Left lung (tissue), 10 donors: Measurements from ENCODE around the gene LRRN2. TPM values are rescaled to one million over a fixed set of nuclear protein-coding genes. Genes with fewer than 3 reads are reported as not detected.

ENCODE experiments used
- ATAC-seq: fragments of 200-7000 bp; cut with Tn5 transposase; one replicate; pipeline ENCODE4 v1.9.1; 2020; ENCODE audit warnings: moderate library complexity
- DNase-seq, 4 donors: peaks; one replicate each; pipeline ENCODE4 v3.0.0-alpha.2; 2013 to 2020
- H3K27ac ChIP-seq, 2 donors: fragments of 200-600 bp; sonication (generic) in 1 of 2; one replicate each; pipeline versions ENCODE4 v1.5.0 to v1.8.0; 2020 to 2021
- H3K27me3 ChIP-seq, 2 donors: fragments of 200-600 bp; sonication (generic) in 1 of 2; one replicate each; pipeline versions ENCODE4 v1.5.0 to v1.8.0; 2020 to 2021
- H3K36me3 ChIP-seq, 2 donors: fragments of 200-600 bp; sonication (generic) in 1 of 2; one replicate each; pipeline versions ENCODE4 v1.5.0 to v1.8.0; 2020 to 2021
- H3K4me1 ChIP-seq, 2 donors: fragments of 200-600 bp; one replicate each; pipeline ENCODE4 v1.8.0; 2021
- H3K4me3 ChIP-seq, 2 donors: fragments of 200-600 bp; sonication (generic) in 1 of 2; one replicate each; pipeline versions ENCODE4 v1.5.0 to v1.8.0; 2020 to 2021; ENCODE audit warnings: mild to moderate bottlenecking in 1 of 2
- H3K9me3 ChIP-seq, 2 donors: fragments of 200-600 bp; sonication (generic) in 1 of 2; one replicate each; pipeline versions ENCODE4 v1.5.0 to v1.8.0; 2020 to 2021
- intact Hi-C, 2 donors: fragments of 100-400 bp; cut with DNase I; formaldehyde crosslinking; loops; one replicate each; pipeline versions ENCODE4 v1.11.2 to v1.14.2; 2022
- polyA plus RNA-seq, 6 donors: library from polyadenylated mRNA; unstranded; fragments of 120-200 nt; gene quantifications; one replicate each; pipeline ENCODE4 v1.2.1, GENCODE V29; 2013; ENCODE audit not compliant: insufficient read length in 6 of 6
- total RNA-seq, 2 donors: library from RNA; stranded (reverse); fragmentation: NEBNext Ultra II Directional; extraction: Animal tissue kit (Norgen Biotek cat#: 25700); gene quantifications; one replicate each; pipeline ENCODE4 v1.2.1, GENCODE V29; 2021
- TF ChIP-seq, protein P1 (sequence below), 2 donors: fragments of 200-600 bp; sonication (generic) in 1 of 2; IDR thresholded peaks; one replicate each; pipeline versions ENCODE4 v1.5.0 to v1.8.0; 2021; ENCODE audit warnings: antibody characterized with exemption in 2 of 2
- donor health status: DM: no; HTN: yes; CAD: no.
- donor health status: DM: no; HTN: no; CAD: no.

Gene LRRN2
- total and polyA plus RNA-seq, 8 donors = 1.6 to 7.1 (median 2.0) TPM

DNA sequence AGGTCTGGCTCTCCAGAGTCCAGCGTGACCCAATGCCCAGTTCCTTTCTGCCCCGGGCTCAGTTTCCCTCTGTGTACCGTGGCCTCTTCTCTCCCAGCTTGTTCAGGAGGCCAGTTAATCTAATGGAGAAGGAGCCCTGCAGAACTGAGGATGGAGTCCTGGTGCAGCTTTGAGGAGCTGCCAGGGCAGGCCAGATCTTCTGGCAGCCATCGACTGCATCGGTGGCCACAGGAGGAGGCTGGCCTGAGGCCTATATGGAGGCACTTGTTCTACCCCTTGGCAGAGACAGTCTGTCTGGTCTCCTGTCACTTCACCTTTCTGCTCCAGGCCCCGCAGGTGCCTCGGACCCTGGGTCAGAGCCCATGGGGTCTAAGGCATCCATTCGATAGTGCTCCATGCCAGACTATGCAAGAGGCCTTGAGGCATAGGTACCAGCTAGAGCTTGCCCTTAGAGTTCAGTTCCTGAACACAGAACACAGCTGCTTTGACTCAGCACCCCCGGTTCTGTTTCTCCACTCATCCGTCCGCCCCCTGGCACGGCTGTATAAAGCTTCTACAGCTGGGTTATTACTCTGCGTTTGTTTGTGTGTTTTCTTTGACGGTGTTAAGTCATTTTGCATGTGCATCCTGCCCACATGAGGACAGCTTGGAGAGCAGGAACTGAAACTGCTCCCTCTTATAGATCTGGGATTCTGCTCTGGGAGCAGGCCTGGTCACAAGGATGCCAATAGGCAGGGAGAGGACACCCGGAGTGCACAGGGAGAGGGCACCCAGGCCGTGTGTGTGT is 18.5 kb upstream of the LRRN2 start:
- intact Hi-C loops = no loop called here
- TF ChIP-seq, protein P1, sequence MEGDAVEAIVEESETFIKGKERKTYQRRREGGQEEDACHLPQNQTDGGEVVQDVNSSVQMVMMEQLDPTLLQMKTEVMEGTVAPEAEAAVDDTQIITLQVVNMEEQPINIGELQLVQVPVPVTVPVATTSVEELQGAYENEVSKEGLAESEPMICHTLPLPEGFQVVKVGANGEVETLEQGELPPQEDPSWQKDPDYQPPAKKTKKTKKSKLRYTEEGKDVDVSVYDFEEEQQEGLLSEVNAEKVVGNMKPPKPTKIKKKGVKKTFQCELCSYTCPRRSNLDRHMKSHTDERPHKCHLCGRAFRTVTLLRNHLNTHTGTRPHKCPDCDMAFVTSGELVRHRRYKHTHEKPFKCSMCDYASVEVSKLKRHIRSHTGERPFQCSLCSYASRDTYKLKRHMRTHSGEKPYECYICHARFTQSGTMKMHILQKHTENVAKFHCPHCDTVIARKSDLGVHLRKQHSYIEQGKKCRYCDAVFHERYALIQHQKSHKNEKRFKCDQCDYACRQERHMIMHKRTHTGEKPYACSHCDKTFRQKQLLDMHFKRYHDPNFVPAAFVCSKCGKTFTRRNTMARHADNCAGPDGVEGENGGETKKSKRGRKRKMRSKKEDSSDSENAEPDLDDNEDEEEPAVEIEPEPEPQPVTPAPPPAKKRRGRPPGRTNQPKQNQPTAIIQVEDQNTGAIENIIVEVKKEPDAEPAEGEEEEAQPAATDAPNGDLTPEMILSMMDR (IDR thresholded peaks at IDR 0.05) = no peak
- Histone ChIP-seq H3K4me1 (no peaks in the 10 kb centered on the region), H3K4me3 (no peak overlapping the region), H3K27me3 (peaks cover 0 to 19% of the 10 kb centered on the region in 2 donors), H3K9me3 (no peaks in the 10 kb centered on the region), H3K36me3 (no peaks in the 10 kb centered on the region), H3K27ac (no peak overlapping the region)
- no peak for DNase-seq
- ATAC-seq = no peak

DNA sequence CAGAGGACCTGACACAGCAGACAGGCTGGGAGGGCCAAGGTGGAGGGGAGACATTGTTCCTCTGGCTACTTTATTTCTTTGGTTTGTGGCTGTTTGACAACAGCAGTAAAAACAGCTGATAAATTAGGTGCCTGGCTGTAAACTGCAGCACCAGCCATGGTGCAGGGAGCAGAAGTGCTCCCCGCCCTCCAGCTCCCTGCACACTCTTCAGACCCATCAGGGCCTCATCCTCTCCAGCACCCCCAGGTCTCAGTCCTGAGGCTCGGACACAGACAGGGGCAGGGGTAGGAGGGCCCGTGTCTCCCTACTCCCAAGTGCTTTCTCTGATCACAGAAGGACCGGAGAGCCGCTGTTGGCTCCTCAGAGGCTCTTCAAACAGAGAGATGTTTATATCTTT is 17.7 kb upstream of the LRRN2 start:
- ATAC-seq (no peak), DNase-seq (no peak)
- no peak overlapping the region for H3K4me3 ChIP-seq
- intact Hi-C loops = no loop called here
- no peak overlapping the region for H3K27ac ChIP-seq
- no peaks in the 10 kb centered on the region for H3K36me3 ChIP-seq
- H3K9me3 ChIP-seq = no peaks in the 10 kb centered on the region
- no peaks in the 10 kb centered on the region for H3K4me1 ChIP-seq
- peaks cover 0 to 17% of the 10 kb centered on the region in 2 donors for H3K27me3 ChIP-seq
- TF ChIP-seq, protein P1 (IDR thresholded peaks at IDR 0.05) = no peak

DNA sequence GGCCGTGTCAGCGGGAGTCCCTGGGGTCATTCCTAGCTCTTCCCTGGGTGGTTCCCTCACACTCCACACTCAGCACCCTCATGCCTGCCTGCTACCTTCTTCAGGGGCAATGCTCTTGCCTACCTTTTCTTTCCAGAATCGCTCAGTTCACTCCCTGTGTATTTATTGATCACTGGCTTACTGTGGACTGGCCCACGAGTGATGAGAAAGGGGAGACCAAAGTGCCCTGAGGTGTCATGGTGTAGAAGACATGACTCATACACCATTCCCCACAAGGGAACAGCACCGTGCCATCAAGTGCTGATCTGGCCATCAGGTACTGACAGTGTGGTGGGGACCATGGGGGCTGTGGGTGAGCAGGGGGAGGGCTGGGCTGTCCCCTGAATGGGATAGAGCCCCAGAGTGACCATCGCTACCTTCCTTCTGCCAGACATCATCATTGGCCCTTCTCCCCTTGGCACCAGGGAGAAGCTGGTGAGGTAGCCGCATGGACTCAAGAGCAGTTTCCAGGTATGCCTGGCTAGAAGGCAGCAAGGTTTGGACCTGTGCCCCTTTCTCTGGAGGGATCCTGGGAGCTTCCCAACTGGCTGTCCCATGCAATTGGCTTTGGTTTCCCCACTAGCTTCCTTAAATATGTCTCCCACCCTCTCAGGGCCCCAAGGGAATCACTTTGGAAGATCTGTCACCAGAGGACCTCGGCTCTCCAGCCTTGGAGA is 17.2 kb upstream of the LRRN2 start:
- H3K4me3 ChIP-seq = no peak overlapping the region
- TF ChIP-seq, protein P1 (IDR thresholded peaks at IDR 0.05) = no peak

DNA sequence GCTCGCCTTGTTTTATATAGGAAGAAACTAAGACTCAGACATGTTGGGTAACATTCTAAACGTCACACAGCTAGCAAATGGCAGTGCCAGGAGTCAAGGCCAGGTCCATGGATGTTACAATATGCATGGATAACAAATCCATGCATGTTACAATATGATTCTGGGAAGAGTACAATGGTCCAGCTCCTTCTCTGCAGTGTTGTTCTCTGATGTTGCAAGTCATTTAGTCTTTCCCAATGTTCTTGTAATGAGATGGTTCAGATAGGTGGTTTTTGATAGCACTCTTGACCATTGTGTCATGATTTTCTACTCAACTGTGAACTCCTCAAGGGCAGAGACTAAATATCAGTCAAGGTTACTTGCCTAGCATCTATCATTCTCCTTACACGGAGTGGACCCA is 15.7 kb upstream of the LRRN2 start:
- no peaks in the 10 kb centered on the region for H3K36me3 ChIP-seq

More for the DNA sequence above, 17.2 kb upstream of the LRRN2 start:
- ATAC-seq (no peak), DNase-seq (no peak)
- H3K27me3 ChIP-seq = peaks cover 0 to 11% of the 10 kb centered on the region in 2 donors
- no peaks in the 10 kb centered on the region for H3K36me3 ChIP-seq
- H3K9me3 ChIP-seq = no peaks in the 10 kb centered on the region
- H3K4me1 ChIP-seq = no peaks in the 10 kb centered on the region
- intact Hi-C loops = no loop called here
- no peak overlapping the region for H3K27ac ChIP-seq

DNA sequence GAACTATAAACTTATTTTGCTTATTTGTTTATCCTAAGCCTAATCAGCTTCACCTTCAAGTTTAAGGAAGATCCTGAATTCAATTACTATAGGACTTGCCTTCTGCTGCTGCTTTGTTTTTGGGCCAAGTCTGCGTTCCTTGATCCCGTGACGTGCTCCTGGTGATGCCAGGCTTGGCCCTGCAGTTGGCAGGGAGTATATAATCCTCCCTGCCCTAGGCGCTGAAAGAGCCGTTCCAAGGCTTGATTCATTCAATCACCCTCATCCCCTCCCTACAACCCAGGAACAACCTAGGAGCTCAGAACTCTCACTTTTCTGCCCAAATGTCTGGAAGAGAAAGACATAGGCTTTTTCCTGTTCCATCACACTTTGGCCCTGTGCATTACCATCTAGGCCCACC is 12.4 kb upstream of the LRRN2 start:
- intact Hi-C loops = no loop called here
- H3K27me3 ChIP-seq = no peaks in the 10 kb centered on the region
- no peak overlapping the region for H3K27ac ChIP-seq
- DNase-seq (no peak), ATAC-seq (no peak)
- no peaks in the 10 kb centered on the region for H3K36me3 ChIP-seq
- no peak overlapping the region for H3K4me3 ChIP-seq
- TF ChIP-seq, protein P1 (IDR thresholded peaks at IDR 0.05) = no peak
- no peaks in the 10 kb centered on the region for H3K9me3 ChIP-seq
- H3K4me1 ChIP-seq = no peaks in the 10 kb centered on the region

More for the DNA sequence above, 15.7 kb upstream of the LRRN2 start:
- TF ChIP-seq, protein P1 (IDR thresholded peaks at IDR 0.05) = no peak
- Histone ChIP-seq H3K27ac (no peak overlapping the region), H3K27me3 (no peaks in the 10 kb centered on the region), H3K4me1 (no peaks in the 10 kb centered on the region), H3K9me3 (no peaks in the 10 kb centered on the region), H3K4me3 (no peak overlapping the region)
- ATAC-seq (no peak), DNase-seq (no peak)
- intact Hi-C loops = no loop called here
